ENCODE results near the gene APOB. TPM values are rescaled to one million over a fixed set of nuclear protein-coding genes. Genes with fewer than 3 reads are reported as not detected.
A peak's percentile ranks its signal among the peaks of the same experiment; 100 is the strongest.

Gene APOB
- total and polyA plus RNA-seq, 2 of the 13 experiments (the other 11 are each of a cell fraction or from before 2014, with no cell fraction given): 1,569 to 2,515 TPM

- no peak overlapping the region for H3K4me2 ChIP-seq (ENCODE audit: low read depth, low read length)
- peaks cover 13% of the 10 kb centered on the region; the same call in 1 of the 2 replicates for H3K4me1 ChIP-seq (ENCODE audit: insufficient read depth, low read length)
- H3K27me3 ChIP-seq (ENCODE audit: control insufficient read depth in 1 of 2, insufficient read depth in 2 of 2, low read length in 2 of 2): no peaks in the 10 kb centered on the region
- H3K79me2 ChIP-seq (ENCODE audit: insufficient read depth, low read length): peaks cover 2% of the 10 kb centered on the region
- H3K27ac ChIP-seq (ENCODE audit: extremely low read length, insufficient read depth, low read length): no peak overlapping the region
- WGBS (ENCODE audit: low lambda C conversion rate): 96% methylated on average over 4 of the region's 4 CpGs
- intact Hi-C loops (cut with micrococcal nuclease; ENCODE audit: unreplicated experiment): loop anchor here (10.0 kb wide), 1 partner anchor 405 kb away; no protein-coding TSS in a partner anchor
- no peak overlapping the region for H2AFZ ChIP-seq (ENCODE audit: low read length)
- no peak for FAIRE-seq
- H4K20me1 ChIP-seq (ENCODE audit: insufficient read depth, low read length): peaks cover 55% of the 10 kb centered on the region
- no peak for DNase-seq (ENCODE audit: low spot score)
- no peak overlapping the region for H3K9ac ChIP-seq (ENCODE audit: insufficient read depth, low read depth, low read length)
- peaks cover 15 to 38% of the 10 kb centered on the region in 2 experiments for H3K36me3 ChIP-seq (replicated peaks in 1 of 2; ENCODE audit: control insufficient read depth in 1 of 2, insufficient read depth in 2 of 2, low read length in 2 of 2)
- POLR2A ChIA-PET: interaction anchor here (0.9 to 1.9 kb wide), 9 partner anchors 8 to 334 kb away, joined by 3 to 10 read pairs (median 4); no protein-coding TSS in a partner anchor
- in situ Hi-C loops (cut with HindIII; ENCODE audit: extremely low pct_ligation_motif_present, low pct_unique_long_range_greater_than_20kb): loop anchor here (25.0 kb wide), 1 partner anchor 613 kb away; no protein-coding TSS in a partner anchor
- no peak for ATAC-seq
- CTCF ChIA-PET (ENCODE audit: low intra/inter-chr PET ratio, low total read pairs): no interaction called here
- no peaks in the 10 kb centered on the region for H3K9me3 ChIP-seq (ENCODE audit: low read length)
- no TSS peak for BruUV-seq (replicated peaks)
- no peak overlapping the region for H3K4me3 ChIP-seq (replicated peaks in 1 of 3; ENCODE audit: insufficient read depth in 1 of 3, low read depth in 2 of 3, low read length in 3 of 3)
- TF ChIP-seq ZBTB25 (CRISPR knock-in tag; IDR thresholded peaks at IDR 0.05) (no peak), SMAD3 (CRISPR knock-in tag; IDR thresholded peaks at IDR 0.05) (no peak), ZMAT3 (CRISPR knock-in tag; conservative IDR thresholded peaks at IDR 0.05) (0 out of 2 replicates have a peak, but pooled peaks have one; percentile 34), GZF1 (CRISPR knock-in tag; IDR thresholded peaks at IDR 0.05) (no peak), ZNF580 (CRISPR knock-in tag; IDR thresholded peaks at IDR 0.05; ENCODE audit: borderline replicate concordance, low read depth) (peak; percentile 4; the same call in 1 of the 2 replicates), ZBTB7B (CRISPR knock-in tag; IDR thresholded peaks at IDR 0.05) (0 out of 2 replicates have a peak, but pooled peaks have one; percentile 23), MYPOP (CRISPR knock-in tag; IDR thresholded peaks at IDR 0.05) (peak; percentile 63; the same call in 1 of the 2 replicates), ZC3H4 (CRISPR knock-in tag; IDR thresholded peaks at IDR 0.05; ENCODE audit: borderline replicate concordance) (0 out of 2 replicates have a peak, but pooled peaks have one; percentile 51), CHD2 (IDR thresholded peaks at IDR 0.05; ENCODE audit: low read depth, low read length) (peak; percentile 53; the same call in 1 of the 2 replicates), ZNF557 (CRISPR knock-in tag; IDR thresholded peaks at IDR 0.05) (0 out of 2 replicates have a peak, but pooled peaks have one; percentile 40), YEATS4 (CRISPR knock-in tag; IDR thresholded peaks at IDR 0.05; ENCODE audit: borderline replicate concordance) (0 out of 2 replicates have a peak, but pooled peaks have one; percentile 19), KDM2A (CRISPR knock-in tag; IDR thresholded peaks at IDR 0.05; ENCODE audit: borderline replicate concordance, low read depth) (0 out of 2 replicates have a peak, but pooled peaks have one; percentile 43), GFI1 (CRISPR knock-in tag; IDR thresholded peaks at IDR 0.05; ENCODE audit: borderline replicate concordance) (peak; percentile 58), XRCC5 (optimal IDR thresholded peaks at IDR 0.05; ENCODE audit: low read length) (peak; percentile 66), GATAD1 (CRISPR knock-in tag; IDR thresholded peaks at IDR 0.05) (no peak), ZNF20 (CRISPR knock-in tag; IDR thresholded peaks at IDR 0.05) (no peak), ZSCAN12 (CRISPR knock-in tag; IDR thresholded peaks at IDR 0.05) (0 out of 2 replicates have a peak, but pooled peaks have one; percentile 56), KLF12 (CRISPR knock-in tag; IDR thresholded peaks at IDR 0.05; ENCODE audit: borderline replicate concordance) (no peak), ZBTB37 (CRISPR knock-in tag; IDR thresholded peaks at IDR 0.05) (0 out of 2 replicates have a peak, but pooled peaks have one; percentile 39)
Observed at GRCh38 chr2:20999906-21000645, 43.8 kb downstream of the APOB start.

Measured in HepG2 (cell line).